GM19238 (cell line): ENCODE results near the gene DPYSL5.

Experiments
- DNase-seq: peaks from one replicate; pipeline ENCODE4 v3.0.0; 2011; ENCODE audit warnings: low spot score; ENCODE audit not compliant: insufficient read length

DPYSL5 gene

GRCh38 chr2:26989156-26989555 lies 141.2 kb downstream of the DPYSL5 start:
- DNase-seq: no peak

DNA sequence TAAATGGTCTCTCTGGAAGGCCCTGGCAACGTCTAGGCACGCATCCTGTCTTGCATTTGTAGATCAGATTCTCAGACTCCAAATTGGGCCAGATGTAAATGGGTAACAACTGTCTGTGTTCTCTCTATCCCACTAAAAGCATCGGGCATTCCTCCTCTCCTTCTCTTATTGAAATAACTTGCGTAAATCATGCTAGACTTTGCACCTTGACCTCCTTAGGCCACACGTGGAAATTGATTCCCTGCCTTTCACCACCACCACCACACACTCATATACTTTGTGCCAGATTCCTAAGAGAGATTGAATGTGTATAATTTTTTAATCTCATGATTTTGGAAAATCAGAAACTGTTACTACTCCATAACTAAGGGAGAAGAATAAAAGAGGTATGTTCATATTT lies 143.8 kb downstream of the DPYSL5 start:
- no peak for DNase-seq

GRCh38 chr2:26993768-26994167 lies 145.8 kb downstream of the DPYSL5 start:
- DNase-seq: no peak

GRCh38 chr2:26994983-26995382 lies 147.1 kb downstream of the DPYSL5 start:
- DNase-seq: no peak

DNA sequence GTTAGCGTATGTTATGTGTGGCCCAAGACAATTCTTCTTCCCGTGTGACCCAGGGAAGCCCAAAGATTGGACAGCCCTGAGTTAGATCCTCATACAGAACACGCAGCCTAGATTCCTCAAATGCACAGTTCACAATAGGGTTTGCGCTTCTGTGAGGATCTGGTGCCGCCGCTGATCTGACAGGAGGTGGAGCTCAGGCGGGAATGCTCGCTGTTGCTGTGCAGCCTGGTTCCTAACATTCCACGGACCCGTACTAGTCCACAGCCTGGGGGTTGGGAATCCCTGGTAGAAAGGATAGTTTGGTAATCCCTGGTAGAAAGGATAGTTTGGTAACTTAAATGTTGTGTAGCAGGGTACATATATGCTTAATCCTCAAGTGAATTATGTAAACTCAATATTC lies 149.5 kb downstream of the DPYSL5 start:
- no peak for DNase-seq

DNA sequence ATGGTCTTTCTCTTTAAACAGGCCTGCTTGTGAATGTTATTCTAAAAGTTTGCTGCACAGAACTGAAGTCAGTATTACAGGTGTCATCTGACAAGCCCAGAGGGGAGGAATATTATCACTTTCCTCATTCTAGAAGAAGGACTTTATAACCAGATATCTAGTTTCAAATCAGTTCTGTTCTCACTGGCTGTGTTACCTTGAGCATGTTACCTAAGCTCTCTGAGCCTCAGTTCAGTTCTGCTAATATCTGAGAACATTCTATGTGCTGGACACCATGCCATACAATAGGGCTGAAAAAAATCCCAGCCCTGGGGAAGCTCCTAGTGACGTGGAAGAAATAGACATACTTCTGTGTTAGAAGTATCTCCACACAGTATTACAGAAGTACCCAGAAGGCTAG lies 150.4 kb downstream of the DPYSL5 start:
- no peak for DNase-seq
